ENCODE measurements around the gene HES1. TPM values are rescaled to one million over a fixed set of nuclear protein-coding genes. Genes with fewer than 3 reads are reported as not detected.
"Not testable (repeated sequence)": the region's sequence is repeated elsewhere in the genome, so short reads cannot be mapped to it uniquely, and the experiment has no call there.

The HES1 gene
- total RNA-seq, 1 experiment from 2014 or later, result 44.1 TPM

DNA sequence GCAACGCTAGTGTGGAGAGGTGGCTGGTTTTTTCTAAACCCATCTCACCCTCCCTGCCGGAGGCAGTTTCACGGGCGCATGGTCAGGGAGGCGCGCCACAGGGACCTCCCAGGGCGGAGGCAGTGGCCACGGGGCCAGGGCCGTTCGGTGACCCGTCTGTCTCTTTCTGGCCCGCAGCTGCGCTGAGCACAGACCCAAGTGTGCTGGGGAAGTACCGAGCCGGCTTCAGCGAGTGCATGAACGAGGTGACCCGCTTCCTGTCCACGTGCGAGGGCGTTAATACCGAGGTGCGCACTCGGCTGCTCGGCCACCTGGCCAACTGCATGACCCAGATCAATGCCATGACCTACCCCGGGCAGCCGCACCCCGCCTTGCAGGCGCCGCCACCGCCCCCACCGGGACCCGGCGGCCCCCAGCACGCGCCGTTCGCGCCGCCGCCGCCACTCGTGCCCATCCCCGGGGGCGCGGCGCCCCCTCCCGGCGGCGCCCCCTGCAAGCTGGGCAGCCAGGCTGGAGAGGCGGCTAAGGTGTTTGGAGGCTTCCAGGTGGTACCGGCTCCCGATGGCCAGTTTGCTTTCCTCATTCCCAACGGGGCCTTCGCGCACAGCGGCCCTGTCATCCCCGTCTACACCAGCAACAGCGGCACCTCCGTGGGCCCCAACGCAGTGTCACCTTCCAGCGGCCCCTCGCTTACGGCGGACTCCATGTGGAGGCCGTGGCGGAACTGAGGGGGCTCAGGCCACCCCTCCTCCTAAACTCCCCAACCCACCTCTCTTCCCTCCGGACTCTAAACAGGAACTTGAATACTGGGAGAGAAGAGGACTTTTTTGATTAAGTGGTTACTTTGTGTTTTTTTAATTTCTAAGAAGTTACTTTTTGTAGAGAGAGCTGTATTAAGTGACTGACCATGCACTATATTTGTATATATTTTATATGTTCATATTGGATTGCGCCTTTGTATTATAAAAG lies 1.8 kb downstream of the HES1 start:
- peak overlapping the region; percentile 100 for H3K27ac ChIP-seq

DNA sequence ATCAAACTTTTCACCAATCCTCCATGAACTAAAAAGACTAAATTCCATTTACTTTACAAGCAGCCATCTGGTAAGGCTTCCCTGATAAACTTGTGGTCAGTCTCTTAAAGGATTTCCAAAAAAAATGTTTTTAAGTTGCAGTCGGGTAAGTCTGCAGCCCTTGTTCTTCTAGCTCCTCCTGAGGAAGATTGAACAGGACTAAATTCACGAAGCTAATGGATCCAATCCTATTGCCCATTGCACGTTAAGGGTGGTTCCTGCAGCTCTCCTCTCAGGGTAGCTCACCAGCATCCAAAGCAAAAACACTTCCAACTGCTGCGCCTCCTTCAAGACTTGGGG lies 2.8 kb downstream of the HES1 start:
- no peaks in the 10 kb centered on the region for H3K27me3 ChIP-seq (replicated peaks)
- DNase-seq (ENCODE audit: low read depth in 1 of 2, low spot score in 2 of 2), result no peak
- H3K4me1 ChIP-seq (replicated peaks), result peaks cover 60% of the 10 kb centered on the region
- peaks cover 27% of the 10 kb centered on the region for H3K36me3 ChIP-seq
- H3K27ac ChIP-seq, result peak overlapping the region; percentile 100; the same call in 1 of the 2 replicates
- H3K4me3 ChIP-seq, result peak overlapping the region; percentile 59
- no peaks in the 10 kb centered on the region for H3K9me3 ChIP-seq (replicated peaks)

More for the DNA sequence above, 1.8 kb downstream of the HES1 start:
- DNase-seq (ENCODE audit: low read depth in 1 of 2, low spot score in 2 of 2), result peak; percentile 57 to 83
- Histone ChIP-seq H3K4me1 (replicated peaks) (peaks cover 68% of the 10 kb centered on the region), H3K4me3 (peak overlapping the region; percentile 59), H3K27me3 (replicated peaks) (no peaks in the 10 kb centered on the region), H3K36me3 (peaks cover 27% of the 10 kb centered on the region), H3K9me3 (replicated peaks) (no peaks in the 10 kb centered on the region)

DNA sequence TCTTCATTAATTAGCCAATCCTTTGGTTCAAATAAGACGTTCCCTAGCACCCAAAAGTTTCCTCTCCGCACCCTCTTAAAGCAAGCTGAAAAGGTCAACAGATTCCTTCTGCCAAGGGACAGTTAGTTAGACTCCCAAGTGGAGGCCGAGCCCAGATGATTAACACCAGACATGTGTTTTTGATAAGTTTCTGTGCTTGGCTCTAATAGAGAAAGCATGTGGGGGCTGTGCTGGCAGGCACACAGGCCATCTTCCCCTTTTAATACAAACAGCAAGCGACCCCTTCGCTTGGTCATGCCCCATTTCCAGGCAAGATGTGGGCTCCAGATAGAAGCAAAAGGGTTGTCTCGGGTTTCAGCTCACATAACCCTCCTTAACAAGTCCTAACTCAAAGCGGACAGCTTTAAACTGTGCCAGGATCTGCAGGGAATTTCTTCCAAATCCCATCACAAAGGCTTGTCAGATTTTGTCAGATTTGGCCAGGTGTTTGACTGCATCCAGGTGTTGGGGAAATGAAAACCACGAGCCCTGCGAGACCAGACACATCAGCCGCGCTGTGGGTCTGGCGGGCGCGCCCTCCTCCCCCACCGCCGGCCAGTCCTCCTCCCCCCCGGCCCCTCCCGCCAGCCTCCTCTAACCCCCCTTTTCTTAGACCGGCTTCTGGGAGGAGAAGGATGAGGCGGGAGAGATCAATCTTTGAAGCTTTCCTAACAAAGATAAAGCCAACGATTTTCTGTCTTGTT lies 3.3 kb downstream of the HES1 start:
- Histone ChIP-seq H3K9me3 (replicated peaks) (no peaks in the 10 kb centered on the region), H3K27me3 (replicated peaks) (no peaks in the 10 kb centered on the region), H3K27ac (peak overlapping the region; percentile 100), H3K4me1 (replicated peaks) (peaks cover 59% of the 10 kb centered on the region), H3K4me3 (peak overlapping the region; percentile 59), H3K36me3 (peaks cover 27% of the 10 kb centered on the region)
- peak; percentile 49 to 84 for DNase-seq (ENCODE audit: low read depth in 1 of 2, low spot score in 2 of 2)

DNA sequence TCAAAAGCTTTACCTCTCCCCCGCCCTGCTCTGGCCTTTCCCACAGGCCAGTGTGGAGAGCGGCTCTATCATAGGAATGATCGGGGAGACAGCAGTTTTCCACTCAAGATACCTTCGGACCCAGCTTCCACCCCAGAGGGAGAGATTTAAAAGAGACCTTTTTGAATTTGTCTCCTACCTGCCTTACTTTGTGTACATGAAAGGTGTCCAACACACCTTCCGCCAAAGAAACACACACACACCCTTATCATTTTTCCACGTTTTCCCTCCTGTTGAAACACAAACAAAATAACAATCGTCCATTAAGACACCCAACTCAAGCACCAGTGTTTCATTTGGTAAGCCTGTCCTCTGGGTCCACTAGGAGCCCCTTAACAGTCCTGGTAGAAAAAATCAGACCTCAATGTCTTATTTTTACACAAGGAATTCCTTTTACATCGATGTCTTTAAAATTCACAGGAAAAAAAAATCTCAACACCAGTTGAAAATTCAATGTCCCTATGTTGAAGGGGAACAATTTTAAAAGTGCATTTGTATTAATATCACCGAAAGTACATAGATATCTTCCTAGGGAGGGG lies 4.0 kb downstream of the HES1 start:
- peak overlapping the region; percentile 100 for H3K27ac ChIP-seq
- DNase-seq (ENCODE audit: low read depth in 1 of 2, low spot score in 2 of 2), result peak in 1 of 2 experiments; percentile 67
- H3K9me3 ChIP-seq (replicated peaks), result no peaks in the 10 kb centered on the region
- no peaks in the 10 kb centered on the region for H3K27me3 ChIP-seq (replicated peaks)
- H3K4me1 ChIP-seq (replicated peaks), result peaks cover 55% of the 10 kb centered on the region
- peaks cover 27% of the 10 kb centered on the region for H3K36me3 ChIP-seq
- no peak overlapping the region for H3K4me3 ChIP-seq

DNA sequence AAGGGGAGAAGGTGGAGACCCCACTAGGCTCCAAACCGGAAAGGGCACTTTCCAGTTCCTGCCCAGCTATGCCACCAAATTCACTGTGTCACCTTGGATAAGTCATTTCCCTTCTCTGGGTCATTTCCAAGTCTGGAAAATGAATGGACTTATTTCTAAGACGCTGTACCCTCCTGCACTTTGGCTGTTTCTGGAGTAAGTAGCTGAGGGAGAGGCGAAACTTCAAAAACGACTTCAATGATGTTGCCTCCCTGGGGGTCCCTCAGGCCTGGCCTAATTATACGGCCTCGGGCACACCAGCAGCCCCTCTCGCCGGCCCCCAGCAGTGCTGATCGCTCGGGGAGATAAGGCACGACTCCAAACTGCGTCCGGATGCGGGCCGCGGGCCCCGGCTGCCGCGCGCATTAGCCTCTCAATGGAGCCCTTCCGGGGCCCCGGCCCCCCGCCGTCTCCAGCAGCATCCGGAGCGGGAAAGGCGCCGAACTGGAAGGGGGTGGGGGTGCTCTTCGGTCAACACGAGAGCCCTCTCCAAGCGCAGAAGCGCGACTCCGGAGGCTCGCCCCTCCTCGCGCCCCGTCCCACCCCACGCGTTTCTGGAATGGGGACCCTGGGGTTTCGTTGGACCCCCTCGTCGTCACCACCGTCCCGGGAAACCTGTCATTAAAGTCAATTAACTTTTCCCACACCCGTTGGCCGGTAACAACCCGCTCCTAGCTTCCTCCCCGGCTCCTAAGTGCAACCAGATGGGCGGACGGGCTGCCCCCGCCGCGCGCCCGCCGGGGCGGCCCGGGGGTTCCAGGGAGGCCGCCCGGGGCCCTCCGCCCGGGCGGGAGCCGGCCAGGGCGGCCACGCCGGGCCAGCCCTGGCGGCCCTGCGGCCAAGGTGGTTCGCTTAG lies 4.8 kb downstream of the HES1 start:
- peaks cover 49% of the 10 kb centered on the region for H3K4me1 ChIP-seq (replicated peaks)
- no peaks in the 10 kb centered on the region for H3K9me3 ChIP-seq (replicated peaks)
- no peaks in the 10 kb centered on the region for H3K27me3 ChIP-seq (replicated peaks)
- H3K4me3 ChIP-seq, result peak overlapping the region; percentile 37
- DNase-seq (ENCODE audit: low read depth in 1 of 2, low spot score in 2 of 2), result peak; percentile 83 to 87
- H3K27ac ChIP-seq, result peak overlapping the region; percentile 100
- H3K36me3 ChIP-seq, result peaks cover 27% of the 10 kb centered on the region

DNA sequence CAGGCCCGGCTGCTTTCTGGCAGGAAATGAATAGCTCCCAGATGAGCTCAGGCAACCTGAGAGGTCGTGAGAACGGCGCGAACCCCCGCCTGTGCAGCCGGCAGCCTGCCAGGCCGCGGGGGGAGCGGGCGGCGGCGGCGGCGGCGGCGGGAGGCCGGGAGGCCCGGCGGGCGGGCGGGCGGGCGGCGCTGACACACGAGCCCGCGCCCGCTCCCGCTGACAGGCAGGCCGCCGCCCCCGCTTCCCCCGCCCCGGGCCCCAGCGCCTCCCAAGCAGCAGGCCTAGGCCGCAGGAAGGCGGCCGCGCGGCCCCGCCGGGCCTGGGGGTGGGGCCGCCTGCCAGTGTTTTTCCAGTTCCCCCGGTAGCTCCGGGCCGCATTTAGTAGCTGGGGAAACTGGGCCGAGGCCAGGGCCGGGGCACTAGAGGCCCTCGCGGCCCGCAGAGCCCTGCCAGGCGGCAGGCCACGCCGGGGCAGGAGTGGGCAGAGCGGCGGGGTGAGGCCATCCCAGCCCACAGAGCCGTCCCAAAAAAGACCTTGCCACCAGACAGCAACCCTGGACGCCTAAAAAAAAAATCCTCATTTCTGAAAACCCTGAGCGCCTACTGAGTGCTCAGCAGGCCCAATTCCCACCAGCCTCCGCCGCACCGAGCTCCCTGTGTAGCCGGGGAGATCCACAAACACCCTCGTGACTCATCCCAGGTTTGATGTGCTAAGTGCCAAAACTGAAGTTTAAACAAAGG lies 5.6 kb downstream of the HES1 start:
- Histone ChIP-seq H3K9me3 (replicated peaks) (no peaks in the 10 kb centered on the region), H3K27me3 (replicated peaks) (no peaks in the 10 kb centered on the region), H3K36me3 (peaks cover 24% of the 10 kb centered on the region), H3K4me3 (peak overlapping the region; percentile 37), H3K4me1 (replicated peaks) (peaks cover 49% of the 10 kb centered on the region), H3K27ac (peak overlapping the region; percentile 100)
- peak; percentile 89 to 90 for DNase-seq (ENCODE audit: low read depth in 1 of 2, low spot score in 2 of 2)

DNA sequence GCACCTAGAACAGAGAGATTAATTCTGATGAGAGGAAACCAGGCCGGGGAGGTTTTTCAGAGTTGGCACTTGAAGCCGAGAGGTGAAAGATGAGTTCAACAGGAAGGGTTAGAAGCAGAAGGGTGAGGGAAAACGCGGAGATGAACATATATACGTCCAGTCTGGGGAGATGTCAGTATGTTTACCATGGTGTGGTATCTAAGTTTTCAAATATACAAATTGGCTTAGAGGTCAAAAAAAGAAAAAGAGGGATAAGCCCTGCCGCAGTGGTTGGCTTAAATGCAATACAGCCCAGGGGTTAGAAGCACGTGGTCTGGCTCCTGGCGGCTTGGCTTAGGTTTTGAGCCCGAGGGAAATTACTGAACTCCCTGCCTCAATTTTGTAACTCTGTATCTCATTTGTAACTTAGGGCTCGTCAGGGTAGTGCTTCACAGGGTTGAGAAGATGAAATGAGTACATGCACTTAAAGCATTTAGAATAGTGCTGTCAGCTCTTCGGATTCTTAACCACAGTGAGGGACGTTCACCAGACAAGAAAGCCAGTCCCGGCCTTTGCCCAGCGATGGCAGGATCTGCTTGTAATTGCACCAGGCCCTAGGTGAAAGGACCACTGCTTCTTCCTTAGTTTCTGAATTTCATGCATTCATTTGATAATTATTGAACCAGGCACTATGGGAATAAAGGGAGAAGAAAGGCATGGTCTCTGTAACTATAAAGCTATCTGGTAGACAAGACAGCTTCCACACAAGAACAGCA lies 6.4 kb downstream of the HES1 start:
- peak overlapping the region; percentile 100 for H3K27ac ChIP-seq
- H3K4me1 ChIP-seq (replicated peaks), result peaks cover 49% of the 10 kb centered on the region
- no peaks in the 10 kb centered on the region for H3K27me3 ChIP-seq (replicated peaks)
- H3K36me3 ChIP-seq, result peaks cover 17% of the 10 kb centered on the region
- no peaks in the 10 kb centered on the region for H3K9me3 ChIP-seq (replicated peaks)
- no peak for DNase-seq (ENCODE audit: low read depth in 1 of 2, low spot score in 2 of 2)
- H3K4me3 ChIP-seq, result peak overlapping the region; percentile 30

DNA sequence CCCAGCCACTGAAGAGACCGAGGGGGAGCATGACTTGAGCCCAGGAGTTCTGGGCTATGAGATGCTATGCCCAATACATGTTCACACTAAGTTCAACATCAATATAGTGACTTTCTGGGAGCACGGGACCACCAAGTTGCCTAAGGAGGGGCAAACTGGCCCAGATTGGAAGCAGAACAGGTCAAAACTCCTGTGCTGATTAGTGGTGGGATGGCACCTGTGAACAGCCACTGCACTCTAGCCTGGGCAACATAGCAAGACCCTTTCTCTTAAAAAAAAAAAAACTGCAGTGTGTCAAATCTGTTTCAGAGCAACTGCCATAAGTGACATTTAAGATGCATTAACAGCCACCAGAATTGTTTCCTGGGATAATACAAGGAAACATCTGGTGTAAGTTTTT lies 9.8 kb downstream of the HES1 start:
- no peak for DNase-seq (ENCODE audit: low read depth in 1 of 2, low spot score in 2 of 2)
- H3K27me3 ChIP-seq (replicated peaks), result no peaks in the 10 kb centered on the region
- H3K4me1 ChIP-seq (replicated peaks), result peaks cover 24% of the 10 kb centered on the region
- no peak overlapping the region for H3K4me3 ChIP-seq
- no peaks in the 10 kb centered on the region for H3K36me3 ChIP-seq
- H3K9me3 ChIP-seq (replicated peaks), result no peaks in the 10 kb centered on the region
- H3K27ac ChIP-seq, result no peak overlapping the region

DNA sequence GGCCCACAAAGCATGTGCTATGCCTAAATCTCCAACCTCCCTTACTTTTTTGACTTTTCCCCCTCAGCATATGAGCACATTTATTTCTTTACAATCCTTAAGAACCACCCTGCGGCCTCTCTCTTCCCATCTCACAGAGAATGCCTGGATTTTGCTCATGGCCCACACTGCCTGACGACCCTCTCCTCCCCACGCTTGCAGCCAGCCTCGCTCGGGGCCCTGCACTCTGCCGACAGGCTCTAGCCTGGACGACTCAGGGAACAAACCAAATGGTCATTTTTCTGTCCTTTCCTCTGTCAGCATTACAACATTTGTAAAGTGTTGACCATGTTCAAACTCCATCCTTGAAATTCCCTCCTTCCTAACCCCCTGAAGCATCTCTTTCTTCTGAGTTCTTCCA lies 11.7 kb downstream of the HES1 start:
- H3K4me3 ChIP-seq, result no peak overlapping the region
- H3K9me3 ChIP-seq (replicated peaks), result no peaks in the 10 kb centered on the region
- no peaks in the 10 kb centered on the region for H3K36me3 ChIP-seq
- no peak overlapping the region for H3K27ac ChIP-seq
- no peak for DNase-seq (ENCODE audit: low read depth in 1 of 2, low spot score in 2 of 2)
- H3K27me3 ChIP-seq (replicated peaks), result no peaks in the 10 kb centered on the region
- peaks cover 7% of the 10 kb centered on the region for H3K4me1 ChIP-seq (replicated peaks)

DNA sequence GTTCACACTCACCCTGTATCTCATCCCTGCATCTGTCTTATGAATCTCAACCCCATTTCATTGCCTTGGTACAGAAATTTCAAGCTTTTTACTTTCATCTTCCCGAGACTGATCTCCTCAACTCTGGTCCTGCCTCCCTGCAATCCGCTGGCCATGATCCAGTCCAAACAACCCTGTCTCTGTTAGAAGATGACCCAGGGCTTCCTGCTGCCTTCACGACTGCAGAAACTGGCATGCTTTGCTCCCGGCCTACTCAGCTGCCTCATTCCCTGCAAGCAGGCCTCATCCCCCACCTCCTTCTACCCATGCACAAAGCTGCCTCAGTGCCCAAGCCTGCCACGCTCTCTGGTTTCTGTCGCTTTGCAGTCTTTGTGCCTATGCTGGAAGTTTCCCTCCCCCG lies 12.4 kb downstream of the HES1 start:
- H3K36me3 ChIP-seq, result no peaks in the 10 kb centered on the region
- H3K9me3 ChIP-seq (replicated peaks), result no peaks in the 10 kb centered on the region
- no peak for DNase-seq (ENCODE audit: low read depth in 1 of 2, low spot score in 2 of 2)
- H3K4me1 ChIP-seq (replicated peaks), result peaks cover 4% of the 10 kb centered on the region; the same call in 1 of the 2 replicates
- no peak overlapping the region for H3K4me3 ChIP-seq
- H3K27me3 ChIP-seq (replicated peaks), result no peaks in the 10 kb centered on the region
- no peak overlapping the region for H3K27ac ChIP-seq

DNA sequence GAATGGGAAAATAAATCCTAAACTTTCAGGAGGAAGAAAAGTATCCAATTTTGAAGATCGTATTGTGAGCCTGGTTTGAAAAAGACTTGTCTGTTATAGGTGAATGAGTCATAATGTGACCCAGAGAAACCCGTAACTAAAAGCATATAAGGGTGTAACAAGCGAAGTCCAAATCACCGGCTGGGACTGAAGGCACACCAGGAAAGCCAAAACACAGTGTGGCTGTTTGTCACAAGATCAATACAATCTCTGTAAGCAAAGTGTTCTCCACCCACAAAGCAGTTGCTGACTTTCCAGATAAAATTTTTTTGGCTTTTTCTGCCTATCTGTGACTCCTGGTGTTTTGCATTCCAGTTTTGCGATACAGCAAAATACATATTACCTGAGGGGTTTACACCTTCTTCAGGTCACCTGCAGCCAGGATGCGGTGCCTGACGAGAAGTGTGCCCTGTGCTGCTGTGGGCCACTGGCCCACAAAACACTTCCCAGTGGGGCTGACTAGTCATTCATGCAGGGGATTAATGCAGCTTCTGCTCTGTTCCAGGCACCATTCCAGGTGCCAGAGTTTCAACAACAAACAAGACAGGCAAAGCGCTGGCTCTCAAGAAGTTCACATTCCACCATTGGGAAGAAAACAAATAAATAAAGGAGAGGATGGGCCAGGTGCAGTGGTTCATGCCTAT lies 14.4 kb downstream of the HES1 start:
- Histone ChIP-seq H3K36me3 (no peaks in the 10 kb centered on the region), H3K4me3 (no peak overlapping the region), H3K9me3 (replicated peaks) (no peaks in the 10 kb centered on the region), H3K4me1 (replicated peaks) (peaks cover 4% of the 10 kb centered on the region; the same call in 1 of the 2 replicates), H3K27ac (no peak overlapping the region), H3K27me3 (replicated peaks) (no peaks in the 10 kb centered on the region)
- DNase-seq (ENCODE audit: low read depth in 1 of 2, low spot score in 2 of 2), result no peak

DNA sequence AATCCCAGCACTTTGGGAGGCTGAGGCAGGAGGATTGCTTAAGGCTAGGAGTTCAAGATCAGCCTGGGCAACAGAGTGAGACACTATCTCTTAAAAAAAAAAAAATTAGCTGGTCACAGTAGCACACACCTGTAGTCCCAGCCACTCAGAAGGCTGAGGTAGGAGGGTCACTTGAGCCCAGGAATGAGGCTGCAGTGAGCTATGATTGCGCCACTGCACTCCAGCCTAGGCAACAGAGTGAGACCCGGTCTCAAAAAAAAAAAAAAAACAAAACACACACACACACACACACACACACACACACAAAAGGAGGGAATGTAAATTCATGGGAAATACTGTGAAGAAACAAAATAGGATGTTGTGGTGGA lies 15.0 kb downstream of the HES1 start:
- not testable (repeated sequence) for H3K36me3 ChIP-seq

More for the DNA sequence above, 15.0 kb downstream of the HES1 start:
- not testable (repeated sequence) for H3K9me3 ChIP-seq (replicated peaks); H3K27ac ChIP-seq; DNase-seq (ENCODE audit: low read depth in 1 of 2, low spot score in 2 of 2); H3K4me1 ChIP-seq (replicated peaks); H3K27me3 ChIP-seq (replicated peaks); H3K4me3 ChIP-seq
